Right ventricle myocardium superior (tissue), 1 donor: ENCODE measurements around the gene MYL6. TPM values are rescaled to one million over a fixed set of nuclear protein-coding genes. Genes with fewer than 3 reads are reported as not detected.
A peak's percentile ranks its signal among the peaks of the same experiment; 100 is the strongest.
"Not testable (repeated sequence)": the region's sequence is repeated elsewhere in the genome, so short reads cannot be mapped to it uniquely, and the experiment has no call there.

Source experiments
- ATAC-seq: fragments of 200-7000 bp; cut with Tn5 transposase; one replicate; pipeline ENCODE4 v1.9.1; 2020; ENCODE audit warnings: mild to moderate bottlenecking; ENCODE audit not compliant: poor library complexity
- DNase-seq: peaks from one replicate; pipeline ENCODE4 v3.0.0-alpha.2; 2020
- intact Hi-C: fragments of 100-400 bp; cut with DNase I; formaldehyde crosslinking; loops from one replicate; pipeline ENCODE4 v1.11.2; 2022
- total RNA-seq: library from RNA; stranded (reverse); fragmentation: NEBNext Ultra II Directional; extraction: Animal tissue kit (Norgen Biotek cat#: 25700); gene quantifications from one replicate; pipeline ENCODE4 v1.2.1, GENCODE V29; 2021
- donor health status: DM: no; HTN: yes; CAD: no; lungs with severe emphysema.

The MYL6 gene
- total RNA-seq, 1 donor from 2014 or later = 513 TPM

GRCh38 chr12:56164345-56164729 lies 6.2 kb downstream of the MYL6 start:
- ATAC-seq (no peak), DNase-seq (no peak)
- intact Hi-C loops = no loop called here

- intact Hi-C loops = no loop called here
- peak; percentile 11 for ATAC-seq
- no peak for DNase-seq
Observed at GRCh38 chr12:56165369-56165768, 7.2 kb downstream of the MYL6 start.

GRCh38 chr12:56169229-56169759 lies 11.1 kb downstream of the MYL6 start:
- no peak for DNase-seq
- intact Hi-C loops = no loop called here
- ATAC-seq = no peak

GRCh38 chr12:56172839-56173238 lies 14.7 kb downstream of the MYL6 start:
- no peak for ATAC-seq
- intact Hi-C loops = no loop called here
- DNase-seq = no peak

- ATAC-seq (no peak), DNase-seq (no peak)
- intact Hi-C loops = no loop called here
Observed at GRCh38 chr12:56178347-56178746, 20.2 kb downstream of the MYL6 start.

- intact Hi-C loops = no loop called here
- ATAC-seq (no peak), DNase-seq (no peak)
Observed at GRCh38 chr12:56186957-56187356, 28.8 kb downstream of the MYL6 start.

GRCh38 chr12:56188131-56188777 lies 30.1 kb downstream of the MYL6 start:
- no peak for ATAC-seq
- DNase-seq = no peak
- intact Hi-C loops = loop anchor here (2.0 kb wide), 1 partner anchor 69 kb away; the partner anchor contains the start of gene ZC3H10

GRCh38 chr12:56188778-56189098 lies 30.6 kb downstream of the MYL6 start:
- ATAC-seq (peak; percentile 4), DNase-seq (no peak)
- intact Hi-C loops = loop anchor here (2.0 kb wide), 1 partner anchor 70 kb away; the partner anchor contains the start of gene ZC3H10

GRCh38 chr12:56189099-56189917 lies 31.1 kb downstream of the MYL6 start, which contains the start of gene SMARCC2:
Gene SMARCC2, minus strand, starts transcription at chr12:56189483. Its CDS starts 22 bp downstream, at chr12:56189461.
- intact Hi-C loops = loop anchor here (2.0 kb wide), 1 partner anchor 71 kb away; the partner anchor contains the start of gene ZC3H10
- DNase-seq (peak; percentile 92), ATAC-seq (peak; percentile 90)

GRCh38 chr12:56189918-56190694 lies 31.9 kb downstream of the MYL6 start:
- intact Hi-C loops = loop anchor here (2.0 to 5.0 kb wide), 3 partner anchors 33 to 277 kb away; partner anchors contain the start of genes SPRYD4 and ZC3H10
- DNase-seq (peak; percentile 81), ATAC-seq (peak; percentile 68)

GRCh38 chr12:56190695-56191155 lies 32.6 kb downstream of the MYL6 start:
- no peak for ATAC-seq
- DNase-seq = no peak
- intact Hi-C loops = loop anchor here (2.0 to 5.0 kb wide), 2 partner anchors 32 to 277 kb away; partner anchors contain the start of gene SPRYD4

- no peak for ATAC-seq
- DNase-seq = no peak
- intact Hi-C loops = loop anchor here (5.0 kb wide), 1 partner anchor 275 kb away; the partner anchor contains the start of gene SPRYD4
Observed at GRCh38 chr12:56192582-56192981, 34.4 kb downstream of the MYL6 start.

- intact Hi-C loops = loop anchor here (5.0 kb wide), 1 partner anchor 274 kb away; the partner anchor contains the start of gene SPRYD4
- ATAC-seq (no peak), DNase-seq (no peak)
Observed at GRCh38 chr12:56193025-56193578, 34.9 kb downstream of the MYL6 start.

GRCh38 chr12:56196818-56197550 lies 38.8 kb downstream of the MYL6 start:
- DNase-seq, ATAC-seq, intact Hi-C loops: not testable (repeated sequence)

GRCh38 chr12:56197921-56198635 lies 39.9 kb downstream of the MYL6 start:
- intact Hi-C loops = no loop called here
- ATAC-seq (no peak), DNase-seq (no peak)

GRCh38 chr12:56198836-56199235 lies 40.7 kb downstream of the MYL6 start:
- DNase-seq (no peak), ATAC-seq (no peak)
- intact Hi-C loops = no loop called here

GRCh38 chr12:56202366-56202765 lies 44.2 kb downstream of the MYL6 start:
- no peak for DNase-seq
- ATAC-seq = no peak
- intact Hi-C loops = no loop called here
